ENCODE results near the gene SMO.

GRCh38 chr7:129159539-129159938, 28.9 kb upstream of the SMO start:
- no peak for TF ChIP-seq CTCF (IDR thresholded peaks at IDR 0.05)
- no peak for TF ChIP-seq POLR2AphosphoS5 (IDR thresholded peaks at IDR 0.05)
